SK-N-SH treated with all-trans-retinoic acid at 6 μM for 48 hours (cell line): ENCODE data around the gene PRELID3B.

Source experiments
- GLIS3 ChIP-seq: fragments of 250-450 bp; sonication (Bioruptor Pico); IDR thresholded peaks from 2 replicates; pipeline ENCODE4 v1.5.0; 2020; ENCODE audit warnings: mild to moderate bottlenecking, moderate library complexity
- PATZ1 ChIP-seq: fragments of 250-450 bp; sonication (Bioruptor Pico); IDR thresholded peaks from 2 replicates; pipeline ENCODE4 v1.8.0; 2020; ENCODE audit warnings: mild to moderate bottlenecking, moderate library complexity, borderline replicate concordance
- PPARA ChIP-seq: fragments of 250-450 bp; sonication (Bioruptor Pico); IDR thresholded peaks from 2 replicates; pipeline ENCODE4 v1.5.0; 2020; ENCODE audit warnings: mild to moderate bottlenecking, borderline replicate concordance
- SNAI2 ChIP-seq: fragments of 250-450 bp; sonication (Bioruptor Pico); IDR thresholded peaks from 2 replicates; pipeline ENCODE4 v1.5.0; 2020; ENCODE audit warnings: mild to moderate bottlenecking, moderate library complexity
- ZFP3 ChIP-seq: fragments of 250-450 bp; sonication (Bioruptor Pico); IDR thresholded peaks from 2 replicates; pipeline ENCODE4 v1.5.0; 2020; ENCODE audit warnings: mild to moderate bottlenecking, moderate library complexity
- ZFP30 ChIP-seq: fragments of 450-650 bp; formaldehyde crosslinking; IDR thresholded peaks from 2 replicates; pipeline ENCODE4 v1.5.0; 2022; ENCODE audit warnings: mild to moderate bottlenecking, moderate library complexity
- ZNF565 ChIP-seq: fragments of 450-650 bp; formaldehyde crosslinking; conservative IDR thresholded peaks from 2 replicates; pipeline ENCODE4 v1.5.0; 2020; ENCODE audit warnings: low read depth, mild to moderate bottlenecking, moderate library complexity
- ZNF70 ChIP-seq: fragments of 450-650 bp; formaldehyde crosslinking; IDR thresholded peaks from 2 replicates; pipeline ENCODE4 v1.5.0; 2020; ENCODE audit warnings: mild to moderate bottlenecking, moderate library complexity

DNA sequence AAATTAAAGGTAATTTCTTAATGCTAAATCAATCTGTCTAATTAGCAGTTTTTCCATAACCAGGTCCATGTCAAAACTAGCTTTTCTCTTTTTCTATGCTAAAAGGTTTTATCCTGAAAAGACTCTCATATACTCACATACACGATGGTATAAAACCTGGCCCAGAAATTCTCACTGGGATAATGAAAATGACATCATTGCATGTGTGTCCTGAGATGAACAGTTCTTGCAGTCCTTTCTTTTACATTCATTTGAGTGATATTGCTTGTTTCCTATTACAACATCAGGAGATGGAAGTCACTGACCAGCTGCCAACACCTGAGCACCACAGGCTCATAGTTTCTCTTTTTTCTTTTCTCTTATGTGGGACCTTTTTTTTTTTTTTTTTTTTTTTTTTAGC lies 7.9 kb upstream of the PRELID3B start:
- TF ChIP-seq ZNF70 (CRISPR knock-in tag) (no peak), PPARA (CRISPR knock-in tag) (no peak), ZFP3 (no peak), ZNF565 (CRISPR knock-in tag) (no peak), SNAI2 (no peak), GLIS3 (CRISPR knock-in tag) (no peak), PATZ1 (CRISPR knock-in tag) (no peak), ZFP30 (CRISPR knock-in tag) (no peak)
